Testis (tissue), 2 donors: ENCODE data around the gene ZBTB7B.

Experiments
- CTCF ChIP-seq, 3 experiments: fragments of 450-650 bp in 2 of 3; fragments of 200-600 bp in 1 of 3; sonication (generic) in 1 of 3; IDR thresholded peaks; one replicate each; pipeline ENCODE4 v1.5.1; 2016 to 2019; ENCODE audit warnings: antibody characterized with exemption in 3 of 3, mild to moderate bottlenecking in 2 of 3, moderate library complexity in 1 of 3
- POLR2A ChIP-seq: fragments of 450-650 bp; IDR thresholded peaks from one replicate; pipeline ENCODE4 v1.6.1; 2017; ENCODE audit warnings: antibody characterized with exemption, mild to moderate bottlenecking, moderate library complexity

- no peak for TF ChIP-seq CTCF (IDR thresholded peaks at IDR 0.05)
- no peak for TF ChIP-seq POLR2A
Observed at GRCh38 chr1:155000411-155000725, 2.2 kb upstream of the ZBTB7B start.
